Measurements from ENCODE around the gene FBN3. TPM values are rescaled to one million over a fixed set of nuclear protein-coding genes. Genes with fewer than 3 reads are reported as not detected.

The FBN3 gene
- total RNA-seq, 4 donors from 2014 or later, result 0.04 to 2.1 TPM; not detected in 2

DNA sequence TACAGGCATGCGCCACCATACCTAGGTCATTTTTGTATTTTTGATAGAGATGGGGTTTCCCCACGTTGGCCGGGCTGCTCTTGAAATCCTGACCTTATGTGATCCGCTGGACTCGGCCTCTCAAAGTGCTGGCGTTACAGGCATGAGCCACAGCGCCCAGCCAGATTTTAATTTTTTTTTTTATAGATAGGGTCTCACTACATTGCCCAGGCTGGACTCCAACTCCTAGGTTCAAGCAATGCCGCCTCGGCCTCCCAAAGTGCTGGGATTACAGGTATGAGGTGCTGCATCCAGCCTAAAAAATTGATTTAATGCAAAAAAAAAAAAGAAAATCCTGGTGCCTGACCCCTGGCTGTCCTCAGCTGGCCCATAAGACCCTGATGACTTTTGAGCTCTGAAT is 34.9 kb upstream of the FBN3 start:
- H3K4me3 ChIP-seq (ENCODE audit: low read depth, poor library complexity, severe bottlenecking), result no peak overlapping the region
- intact Hi-C loops (cut with DNase I; ENCODE audit: low total_unique reads), result no loop called here
- TF ChIP-seq, protein P1, sequence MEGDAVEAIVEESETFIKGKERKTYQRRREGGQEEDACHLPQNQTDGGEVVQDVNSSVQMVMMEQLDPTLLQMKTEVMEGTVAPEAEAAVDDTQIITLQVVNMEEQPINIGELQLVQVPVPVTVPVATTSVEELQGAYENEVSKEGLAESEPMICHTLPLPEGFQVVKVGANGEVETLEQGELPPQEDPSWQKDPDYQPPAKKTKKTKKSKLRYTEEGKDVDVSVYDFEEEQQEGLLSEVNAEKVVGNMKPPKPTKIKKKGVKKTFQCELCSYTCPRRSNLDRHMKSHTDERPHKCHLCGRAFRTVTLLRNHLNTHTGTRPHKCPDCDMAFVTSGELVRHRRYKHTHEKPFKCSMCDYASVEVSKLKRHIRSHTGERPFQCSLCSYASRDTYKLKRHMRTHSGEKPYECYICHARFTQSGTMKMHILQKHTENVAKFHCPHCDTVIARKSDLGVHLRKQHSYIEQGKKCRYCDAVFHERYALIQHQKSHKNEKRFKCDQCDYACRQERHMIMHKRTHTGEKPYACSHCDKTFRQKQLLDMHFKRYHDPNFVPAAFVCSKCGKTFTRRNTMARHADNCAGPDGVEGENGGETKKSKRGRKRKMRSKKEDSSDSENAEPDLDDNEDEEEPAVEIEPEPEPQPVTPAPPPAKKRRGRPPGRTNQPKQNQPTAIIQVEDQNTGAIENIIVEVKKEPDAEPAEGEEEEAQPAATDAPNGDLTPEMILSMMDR (IDR thresholded peaks at IDR 0.05), result no peak
- no peak for TF ChIP-seq POLR2A (IDR thresholded peaks at IDR 0.05)
- no peak for DNase-seq (ENCODE audit: low spot score in 2 of 2)
- WGBS, 2 donors, result 92 to 95% methylated on average over 9 of the region's 9 CpGs

DNA sequence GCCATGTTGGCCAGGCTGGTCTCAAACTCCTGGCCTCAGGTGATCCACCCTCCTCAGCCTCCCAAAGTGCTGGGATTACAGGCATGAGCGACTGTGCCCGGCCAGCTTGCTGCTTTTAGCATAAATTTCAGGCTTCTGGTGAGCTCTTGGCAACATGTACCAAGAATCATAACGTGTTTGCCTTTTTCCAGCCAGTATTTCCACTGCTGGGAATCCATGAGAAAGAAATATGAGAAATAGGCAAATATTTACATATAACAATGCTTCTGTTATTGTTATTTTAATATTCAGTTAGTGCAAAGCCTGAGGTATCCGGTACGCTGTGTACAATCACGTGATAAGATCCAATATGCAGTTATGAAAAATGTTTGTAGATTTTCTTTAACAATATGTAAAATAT is 30.6 kb upstream of the FBN3 start:
- TF ChIP-seq POLR2A (IDR thresholded peaks at IDR 0.05), result no peak
- TF ChIP-seq, protein P1 (IDR thresholded peaks at IDR 0.05), result no peak
- WGBS, 2 donors, result 74 to 83% methylated on average over 6 of the region's 6 CpGs

DNA sequence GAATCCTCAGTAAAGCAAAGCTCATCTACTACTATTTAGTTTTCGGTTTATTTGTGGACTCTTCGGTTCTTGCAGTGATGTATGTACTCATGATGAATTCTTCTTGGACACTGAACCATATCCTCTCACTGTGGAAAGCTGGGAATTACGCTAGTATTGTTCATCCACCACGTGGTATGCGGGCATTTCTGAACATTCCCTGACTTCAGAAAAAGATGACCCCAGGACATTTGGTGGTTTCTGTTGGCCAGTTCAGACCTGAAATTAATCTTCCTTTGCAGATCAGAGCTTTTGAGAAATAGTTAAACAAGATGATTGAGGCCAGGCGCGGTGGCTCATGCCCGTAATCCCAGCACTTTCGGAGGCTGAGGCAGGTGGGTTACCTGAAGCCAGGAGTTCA is 25.3 kb upstream of the FBN3 start:
- intact Hi-C loops (cut with DNase I; ENCODE audit: low total_unique reads), result no loop called here
- WGBS, 2 donors, result 77 to 84% methylated on average over 9 of the region's 9 CpGs
- TF ChIP-seq, protein P1 (IDR thresholded peaks at IDR 0.05), result no peak
- no peak for TF ChIP-seq POLR2A (IDR thresholded peaks at IDR 0.05)
- DNase-seq (ENCODE audit: low spot score in 2 of 2), result no peak
- no peak overlapping the region for H3K4me3 ChIP-seq (ENCODE audit: low read depth, poor library complexity, severe bottlenecking)

More for the DNA sequence above, 30.6 kb upstream of the FBN3 start:
- intact Hi-C loops (cut with DNase I; ENCODE audit: low total_unique reads), result no loop called here
- DNase-seq (ENCODE audit: low spot score in 2 of 2), result no peak
- H3K4me3 ChIP-seq (ENCODE audit: low read depth, poor library complexity, severe bottlenecking), result no peak overlapping the region

DNA sequence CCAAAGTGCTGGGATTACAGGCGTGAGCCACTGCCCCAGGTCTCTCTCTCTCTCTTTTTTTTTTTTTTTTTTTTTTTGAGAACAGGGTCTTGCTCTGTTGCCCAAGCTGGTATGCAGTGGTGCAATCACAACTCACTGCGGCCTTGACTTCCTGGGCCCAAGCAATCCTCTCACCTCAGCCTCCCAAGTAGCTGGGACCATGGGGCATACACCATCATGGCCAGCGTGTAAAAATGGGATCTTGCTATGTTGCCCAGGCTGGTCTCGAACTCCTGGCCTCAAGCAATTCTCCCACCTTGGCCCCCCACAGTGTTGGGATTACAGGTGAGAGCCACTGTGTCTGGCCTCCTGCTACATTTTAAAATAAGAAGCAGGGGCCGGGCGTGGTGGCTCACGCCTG is 19.1 kb upstream of the FBN3 start:
- TF ChIP-seq, protein P1 (IDR thresholded peaks at IDR 0.05), result no peak
- TF ChIP-seq POLR2A (IDR thresholded peaks at IDR 0.05), result no peak
- H3K4me3 ChIP-seq (ENCODE audit: low read depth, poor library complexity, severe bottlenecking), result no peak overlapping the region
- WGBS, 2 donors, result 91% methylated on average over 7 of the region's 7 CpGs
- intact Hi-C loops (cut with DNase I; ENCODE audit: low total_unique reads), result no loop called here
- DNase-seq (ENCODE audit: low spot score in 2 of 2), result no peak

DNA sequence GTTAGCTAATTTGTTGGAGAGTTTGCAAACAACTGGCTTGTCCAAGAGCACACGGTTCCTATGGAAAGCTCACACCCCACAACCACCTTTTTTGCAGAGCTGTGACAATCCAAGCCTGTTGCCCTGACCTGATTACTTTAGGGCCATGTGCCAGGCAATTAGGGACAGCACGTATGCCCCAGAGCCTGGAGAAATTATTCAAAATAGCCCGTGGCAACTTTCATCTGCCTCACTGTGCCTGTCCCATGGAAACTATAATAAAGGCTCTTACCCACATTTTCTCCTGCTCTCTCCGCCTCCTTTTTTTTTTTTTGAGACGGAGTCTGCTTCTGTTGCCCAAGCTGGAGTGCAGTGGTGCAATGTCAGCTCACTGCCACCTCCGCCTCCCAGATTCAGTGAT is 18.6 kb upstream of the FBN3 start:
- WGBS, 2 donors, result 31 to 42% methylated on average over 6 of the region's 6 CpGs
- TF ChIP-seq, protein P1 (IDR thresholded peaks at IDR 0.05), result no peak
- no peak for TF ChIP-seq POLR2A (IDR thresholded peaks at IDR 0.05)

DNA sequence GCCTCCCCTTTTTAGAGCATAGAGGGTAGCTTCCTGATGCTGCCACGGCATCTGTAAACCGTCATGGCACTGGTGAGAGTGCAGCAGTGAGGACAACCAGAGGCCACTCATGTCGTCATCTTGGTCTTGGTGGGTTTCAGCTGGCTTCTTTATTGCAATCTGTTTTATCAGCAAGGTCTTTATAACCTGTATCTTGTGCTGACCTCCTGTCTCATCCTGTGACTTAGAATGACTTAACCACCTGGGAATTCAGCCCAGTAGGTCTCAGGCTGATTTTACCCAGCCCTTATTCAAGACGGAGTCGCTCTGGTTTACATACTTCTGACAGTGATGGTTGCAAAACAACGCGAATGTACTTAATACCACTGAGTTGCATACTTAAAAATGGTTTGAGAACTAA is 14.4 kb upstream of the FBN3 start:
- 60 to 61% methylated on average over 7 of the region's 7 CpGs for WGBS, 2 donors
- intact Hi-C loops (cut with DNase I; ENCODE audit: low total_unique reads), result no loop called here
- TF ChIP-seq, protein P1 (IDR thresholded peaks at IDR 0.05), result no peak
- TF ChIP-seq POLR2A (IDR thresholded peaks at IDR 0.05), result no peak
- H3K4me3 ChIP-seq (ENCODE audit: low read depth, poor library complexity, severe bottlenecking), result no peak overlapping the region
- DNase-seq (ENCODE audit: low spot score in 2 of 2), result no peak

More for the DNA sequence above, 18.6 kb upstream of the FBN3 start:
- H3K4me3 ChIP-seq (ENCODE audit: low read depth, poor library complexity, severe bottlenecking), result no peak overlapping the region
- DNase-seq (ENCODE audit: low spot score in 2 of 2), result no peak
- intact Hi-C loops (cut with DNase I; ENCODE audit: low total_unique reads), result no loop called here

Data from lower leg skin (tissue), 4 donors.